GM18909 (cell line): ENCODE results near the gene AGBL5.

Experiments used
- ATAC-seq: cut with Tn5 transposase; IDR thresholded peaks from one replicate; pipeline ENCODE4 v1.9.1; 2021; ENCODE audit warnings: mild to moderate bottlenecking; ENCODE audit not compliant: unreplicated experiment, poor library complexity

The AGBL5 gene

GRCh38 chr2:27050996-27051901 is at the start of gene AGBL5:
Gene AGBL5 (plus strand): TSS chr2:27051668. CDS start chr2:27052959, 1,291 bp downstream.
- ATAC-seq: peak; percentile 64

- ATAC-seq: no peak
Measured at GRCh38 chr2:27001950-27002349, 49.5 kb upstream of the AGBL5 start.

GRCh38 chr2:27003007-27003406 is 48.5 kb upstream of the AGBL5 start:
- no peak for ATAC-seq

GRCh38 chr2:27003857-27004256 is 47.6 kb upstream of the AGBL5 start:
- ATAC-seq: no peak

GRCh38 chr2:27006602-27007415 is 44.7 kb upstream of the AGBL5 start:
- no peak for ATAC-seq

- no peak for ATAC-seq
Measured at GRCh38 chr2:27007416-27008374, 43.8 kb upstream of the AGBL5 start.

GRCh38 chr2:27008678-27009077 is 42.8 kb upstream of the AGBL5 start:
- no peak for ATAC-seq

GRCh38 chr2:27009083-27009482 is 42.4 kb upstream of the AGBL5 start:
- ATAC-seq: no peak

- ATAC-seq: no peak
Measured at GRCh38 chr2:27009716-27010115, 41.8 kb upstream of the AGBL5 start.

- ATAC-seq: no peak
Measured at GRCh38 chr2:27010139-27010538, 41.3 kb upstream of the AGBL5 start.

- no peak for ATAC-seq
Measured at GRCh38 chr2:27013738-27014137, 37.7 kb upstream of the AGBL5 start.

GRCh38 chr2:27014771-27015433 is 36.6 kb upstream of the AGBL5 start:
- no peak for ATAC-seq

- ATAC-seq: no peak
Measured at GRCh38 chr2:27016801-27017325, 34.6 kb upstream of the AGBL5 start.

GRCh38 chr2:27018142-27018541 is 33.3 kb upstream of the AGBL5 start:
- ATAC-seq: no peak

GRCh38 chr2:27019459-27019858 is 32.0 kb upstream of the AGBL5 start:
- no peak for ATAC-seq

- no peak for ATAC-seq
Measured at GRCh38 chr2:27019931-27020855, 31.3 kb upstream of the AGBL5 start.

- ATAC-seq: no peak
Measured at GRCh38 chr2:27021253-27022049, 30.0 kb upstream of the AGBL5 start.

- ATAC-seq: no peak
Measured at GRCh38 chr2:27023740-27024139, 27.7 kb upstream of the AGBL5 start.
